HG03575 (cell line): Measurements from ENCODE around the gene GGT7.
"Not testable (repeated sequence)": the region's sequence is repeated elsewhere in the genome, so short reads cannot be mapped to it uniquely, and the experiment has no call there.

Experiments
- ATAC-seq: cut with Tn5 transposase; IDR thresholded peaks from one replicate; pipeline ENCODE4 v1.9.1; 2021; ENCODE audit not compliant: unreplicated experiment, insufficient number of reproducible peaks, low FRiP score; ENCODE audit errors: extremely low read depth

The GGT7 gene

DNA sequence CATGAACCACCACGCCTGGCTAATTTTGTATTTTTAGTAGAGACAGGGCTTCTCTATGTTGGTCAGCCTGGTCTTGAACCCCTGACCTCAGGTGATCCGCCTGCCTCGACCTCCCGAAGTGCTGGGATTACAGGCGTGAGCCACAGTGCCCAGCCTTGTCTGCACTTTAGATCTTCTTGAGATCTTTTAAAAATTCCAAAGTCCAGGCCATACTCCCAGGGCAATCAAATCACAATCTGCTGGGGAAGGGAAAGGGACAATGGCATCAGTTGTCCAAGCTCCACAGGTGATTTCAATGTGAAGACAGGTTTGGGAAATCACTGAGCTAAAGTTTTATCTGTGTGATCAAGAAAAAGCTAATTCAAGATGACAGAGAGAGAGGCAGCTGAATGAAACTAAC, 64.1 kb downstream of the GGT7 start:
- no peak for ATAC-seq

DNA sequence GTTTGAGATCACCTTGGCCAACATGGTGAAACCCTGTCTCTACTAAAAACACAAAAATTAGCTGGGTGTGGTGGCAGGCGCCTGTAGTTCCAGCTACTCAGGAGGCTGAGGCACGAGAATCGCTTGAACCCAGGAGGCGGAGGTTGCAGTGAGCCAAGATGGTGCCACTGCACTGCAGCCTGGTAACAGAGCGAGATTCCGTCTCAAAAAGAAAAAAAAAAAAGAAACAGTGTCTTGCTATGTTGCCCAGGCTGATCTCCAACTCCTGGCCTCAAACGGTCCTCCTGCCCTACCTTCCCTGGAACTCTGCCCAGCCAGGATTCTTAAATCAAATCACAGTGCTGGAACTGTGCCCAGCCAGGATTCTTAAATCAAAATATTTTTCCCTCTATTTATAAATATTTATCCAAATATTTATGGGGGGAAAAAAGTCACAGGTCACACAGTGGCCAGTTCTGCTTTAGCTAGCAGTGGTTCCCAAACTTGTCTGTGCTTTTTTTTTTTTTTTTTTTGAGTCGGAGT, 64.7 kb downstream of the GGT7 start:
- not testable (repeated sequence) for ATAC-seq

DNA sequence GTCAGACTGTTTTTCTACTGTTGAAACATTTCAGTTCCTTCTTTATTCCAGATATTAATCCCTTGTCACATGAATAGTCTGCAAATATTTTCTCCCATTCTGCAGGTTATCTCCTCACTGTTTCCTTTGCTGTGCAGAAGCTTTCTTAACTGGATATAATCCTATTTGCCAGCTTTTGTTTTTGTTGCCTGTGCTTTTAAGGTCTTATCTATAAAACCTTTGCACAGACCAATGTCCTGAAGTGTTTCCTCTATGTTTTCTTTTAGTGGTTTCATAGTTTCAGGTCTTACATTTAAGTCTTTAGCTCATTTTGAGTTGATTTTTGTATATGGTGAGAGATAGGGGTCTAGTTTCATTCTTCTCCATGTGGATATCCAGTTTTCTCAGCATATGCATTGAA, 66.4 kb downstream of the GGT7 start:
- no peak for ATAC-seq

DNA sequence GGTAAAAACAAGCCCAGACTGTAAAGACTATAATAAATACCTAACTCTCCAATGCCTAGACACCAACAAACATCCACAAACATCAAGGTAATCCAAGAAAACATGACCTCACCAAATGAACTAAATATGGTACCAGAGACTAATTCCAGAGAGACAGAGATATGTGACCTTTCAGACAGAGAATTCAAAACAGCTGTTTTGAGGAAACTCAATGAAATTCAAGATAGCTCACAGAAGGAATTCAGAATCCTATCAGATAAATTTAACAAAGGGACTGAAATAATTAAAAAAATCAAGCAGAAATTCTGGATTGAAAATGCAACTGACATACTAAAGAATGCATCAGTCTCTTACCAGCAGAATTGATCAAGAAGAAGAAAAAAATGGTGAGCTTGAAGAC, 73.8 kb downstream of the GGT7 start:
- no peak for ATAC-seq

DNA sequence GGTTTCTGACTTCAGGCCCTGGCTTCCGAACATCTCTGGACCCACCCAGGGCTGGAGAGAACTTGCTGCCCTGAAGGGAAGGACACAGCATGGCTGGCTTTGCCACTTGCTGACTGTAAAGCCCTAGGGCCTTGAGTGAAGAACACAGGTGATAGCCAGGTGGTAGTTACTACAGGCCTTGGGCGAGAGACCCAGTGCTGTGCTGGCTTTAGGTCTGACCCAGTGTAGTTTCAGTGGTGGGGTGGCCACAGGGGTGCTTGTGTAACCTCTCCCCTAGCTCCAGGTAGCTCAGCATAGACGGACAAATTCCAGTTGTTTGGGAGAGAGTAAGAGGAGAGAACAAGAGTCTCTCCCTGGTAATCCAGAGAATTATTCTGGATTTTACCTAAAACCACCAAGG, 74.3 kb downstream of the GGT7 start:
- no peak for ATAC-seq

DNA sequence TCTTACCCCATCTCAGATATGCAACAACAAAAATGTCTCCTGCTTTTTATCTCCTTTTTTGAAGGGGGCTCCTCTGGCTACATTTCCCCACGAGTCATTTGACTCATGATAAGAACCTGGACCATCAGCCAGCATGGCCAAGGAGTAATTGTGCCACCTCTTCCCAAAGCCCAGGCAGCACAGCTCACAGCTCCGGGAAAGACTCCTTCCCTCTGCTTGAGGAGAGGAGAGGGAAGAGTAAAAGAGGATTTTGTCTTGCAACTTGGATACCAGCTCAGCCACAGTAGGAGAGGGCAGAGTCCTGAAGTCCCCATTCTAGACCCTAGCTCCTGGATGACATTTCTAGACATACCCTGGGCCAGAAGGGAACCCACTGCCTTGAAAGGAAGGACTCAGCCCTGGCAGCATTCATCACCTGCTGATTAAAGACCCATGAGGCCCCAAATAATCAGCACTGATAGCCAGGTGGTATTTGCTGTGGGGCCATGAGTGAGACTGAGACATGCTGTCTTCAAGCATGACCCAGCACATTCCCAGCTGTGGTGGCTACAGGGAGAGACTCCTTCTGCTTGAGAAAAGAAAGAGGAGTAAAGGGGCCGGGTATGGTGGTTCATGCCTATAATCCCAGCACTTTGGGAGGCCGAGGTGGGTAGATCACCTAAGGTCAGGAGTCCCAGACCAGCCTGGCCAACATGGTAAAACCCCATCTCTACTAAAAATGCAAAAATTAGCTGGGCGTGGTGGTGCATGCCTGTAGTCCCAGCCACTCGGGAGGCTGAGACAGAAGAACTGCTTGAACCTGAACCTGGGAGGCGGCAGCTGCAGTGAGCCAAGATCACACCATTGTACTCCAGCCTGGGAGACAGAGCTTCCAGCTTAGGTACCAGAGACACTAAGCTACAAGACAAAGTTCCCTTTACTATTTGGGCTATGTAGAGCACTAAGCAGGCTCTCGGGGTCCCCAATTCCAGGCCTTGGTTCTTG, 75.4 kb downstream of the GGT7 start:
- no peak for ATAC-seq
